ENCODE data around the gene PKN1.

PKN1 gene

DNA sequence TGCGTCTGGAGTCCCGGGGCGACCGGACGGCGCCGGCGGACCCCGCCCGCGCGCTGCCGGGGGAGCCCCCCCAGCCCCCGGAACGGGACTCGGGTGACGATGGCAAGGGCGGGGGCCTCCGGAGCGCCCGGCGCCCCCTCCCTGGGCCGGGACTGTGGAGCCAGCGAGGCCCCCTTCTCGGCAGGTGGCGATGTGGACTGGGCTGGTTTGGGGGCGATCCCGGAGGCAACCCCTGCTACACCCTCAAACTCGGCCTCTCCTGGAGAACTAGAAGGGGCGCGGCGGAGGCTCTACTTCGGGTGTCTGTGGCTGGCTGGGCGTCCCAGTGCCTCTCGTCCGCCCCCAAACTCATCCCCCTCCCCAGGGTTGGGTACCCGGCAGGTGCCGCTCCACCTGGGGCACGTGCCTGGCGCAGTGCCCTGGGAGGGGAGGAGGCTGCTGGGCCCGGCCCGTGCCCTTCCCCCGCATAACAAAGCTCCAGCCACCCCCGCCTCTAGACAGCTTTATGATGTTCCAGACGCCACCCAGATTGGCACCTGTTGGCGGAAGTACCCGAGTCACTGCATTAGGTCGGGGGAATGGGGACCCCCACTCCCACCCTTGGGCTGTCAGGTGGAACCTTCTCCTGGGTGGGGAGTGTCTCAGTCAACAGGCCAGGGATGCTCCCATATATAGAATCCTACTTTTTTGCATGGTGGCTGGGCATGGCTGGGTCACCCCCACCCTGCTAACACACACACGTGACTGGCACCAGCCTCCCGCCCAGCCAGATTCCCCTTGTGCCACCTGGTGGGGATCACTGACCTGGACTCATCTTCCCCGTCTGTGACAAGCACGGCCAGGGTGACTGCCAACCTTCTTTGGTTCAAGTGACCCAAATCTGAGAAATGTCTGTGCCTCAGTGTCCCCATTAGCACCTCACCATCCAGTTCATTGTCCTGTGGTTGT is 722 bp downstream of the PKN1 start:
- Histone ChIP-seq H3K79me1 (ENCODE audit: low read length) (no peaks in the 10 kb centered on the region), H3K4me2 (ENCODE audit: low read length) (peak overlapping the region; percentile 57), H3K23ac (ENCODE audit: low read length) (peak overlapping the region; percentile 94), H4K5ac (ENCODE audit: low read length) (no peak overlapping the region), H2BK15ac (replicated peaks; ENCODE audit: low read depth) (no peak overlapping the region), H3K4me1 (ENCODE audit: control insufficient read depth, low read depth, low read length) (no peaks in the 10 kb centered on the region), H4K8ac (ENCODE audit: low read depth, low read length) (no peak overlapping the region), H2BK120ac (ENCODE audit: low read depth, low read length) (no peak overlapping the region), H2BK5ac (ENCODE audit: low read length) (no peak overlapping the region), H3K79me2 (ENCODE audit: control insufficient read depth, insufficient read depth, low read length) (no peaks in the 10 kb centered on the region), H3K4me3 (ENCODE audit: low read length) (peak overlapping the region; percentile 28), H3K56ac (ENCODE audit: low read length) (peak overlapping the region; percentile 81), H3K36me3 (ENCODE audit: control insufficient read depth, insufficient read depth, low read length) (no peaks in the 10 kb centered on the region), H3K4ac (ENCODE audit: low read depth, low read length) (peak overlapping the region; percentile 73), H3K27me3 (ENCODE audit: insufficient read depth, low read length, poor library complexity) (no peaks in the 10 kb centered on the region), H3K27ac (ENCODE audit: low read depth, low read length) (no peak overlapping the region), H3K9ac (ENCODE audit: low read length) (peak overlapping the region; percentile 68), H3K18ac (ENCODE audit: low read length) (peak overlapping the region; percentile 72), H2AK5ac (ENCODE audit: low read length) (no peak overlapping the region)
- no CpG with 5 or more reads among the region's 52 CpGs for WGBS (ENCODE audit: extremely low coverage, insufficient coverage, low lambda C conversion rate)
- no peak for DNase-seq

DNA sequence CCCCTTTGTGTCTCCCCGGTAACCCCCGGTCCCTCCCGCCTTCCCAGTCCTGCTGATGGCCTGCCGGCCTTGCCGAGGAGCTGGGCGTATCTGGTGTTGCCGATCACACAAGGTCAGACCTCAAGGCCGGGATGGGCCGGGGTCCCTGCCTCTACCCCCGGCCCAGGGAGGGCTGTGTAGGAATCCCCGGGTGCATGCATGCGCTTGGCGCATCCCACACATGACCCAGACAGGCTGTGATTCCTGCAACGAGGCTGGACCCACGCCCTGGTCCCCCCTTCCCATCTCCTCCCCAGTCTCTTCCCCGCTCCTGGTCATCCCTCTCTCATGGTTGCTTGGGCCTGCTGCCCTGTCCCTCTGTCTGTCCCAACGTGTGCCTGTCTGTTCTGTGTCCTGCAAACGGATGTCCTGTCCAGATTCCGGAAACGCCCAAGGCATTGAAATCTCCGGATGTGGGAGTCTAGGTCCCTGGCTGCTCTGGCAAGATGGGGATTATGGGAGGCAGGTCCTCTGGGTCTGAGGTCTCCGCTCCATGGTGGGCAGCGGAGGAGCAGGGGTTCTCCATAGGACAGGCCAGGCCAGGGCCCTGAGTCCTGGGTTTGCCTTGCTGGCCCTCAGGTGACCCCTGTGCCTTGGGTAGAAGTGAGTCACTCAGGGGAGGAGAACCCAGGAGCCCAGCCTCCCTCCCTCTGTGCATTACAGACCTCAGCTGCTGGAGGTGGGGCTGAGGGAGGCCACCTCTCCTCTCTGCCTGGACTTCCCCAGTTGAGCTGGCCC is 1.6 kb downstream of the PKN1 start:
- no peaks in the 10 kb centered on the region for H3K27me3 ChIP-seq (ENCODE audit: insufficient read depth, low read length, poor library complexity)
- H3K9ac ChIP-seq (ENCODE audit: low read length): no peak overlapping the region
- H3K56ac ChIP-seq (ENCODE audit: low read length): peak overlapping the region; percentile 42
- H4K8ac ChIP-seq (ENCODE audit: low read depth, low read length): no peak overlapping the region
- H2BK15ac ChIP-seq (replicated peaks; ENCODE audit: low read depth): no peak overlapping the region
- H2BK5ac ChIP-seq (ENCODE audit: low read length): no peak overlapping the region
- H3K36me3 ChIP-seq (ENCODE audit: control insufficient read depth, insufficient read depth, low read length): no peaks in the 10 kb centered on the region
- H3K27ac ChIP-seq (ENCODE audit: low read depth, low read length): no peak overlapping the region
- no peaks in the 10 kb centered on the region for H3K4me1 ChIP-seq (ENCODE audit: control insufficient read depth, low read depth, low read length)
- DNase-seq: no peak
- H3K4me3 ChIP-seq (ENCODE audit: low read length): no peak overlapping the region
- no peak overlapping the region for H2BK120ac ChIP-seq (ENCODE audit: low read depth, low read length)
- H2AK5ac ChIP-seq (ENCODE audit: low read length): no peak overlapping the region
- H3K4me2 ChIP-seq (ENCODE audit: low read length): no peak overlapping the region
- H3K18ac ChIP-seq (ENCODE audit: low read length): no peak overlapping the region
- no peak overlapping the region for H3K23ac ChIP-seq (ENCODE audit: low read length)
- no peaks in the 10 kb centered on the region for H3K79me1 ChIP-seq (ENCODE audit: low read length)
- H3K4ac ChIP-seq (ENCODE audit: low read depth, low read length): no peak overlapping the region
- H3K79me2 ChIP-seq (ENCODE audit: control insufficient read depth, insufficient read depth, low read length): no peaks in the 10 kb centered on the region
- H4K5ac ChIP-seq (ENCODE audit: low read length): no peak overlapping the region
- WGBS (ENCODE audit: extremely low coverage, insufficient coverage, low lambda C conversion rate): no CpG with 5 or more reads among the region's 23 CpGs

DNA sequence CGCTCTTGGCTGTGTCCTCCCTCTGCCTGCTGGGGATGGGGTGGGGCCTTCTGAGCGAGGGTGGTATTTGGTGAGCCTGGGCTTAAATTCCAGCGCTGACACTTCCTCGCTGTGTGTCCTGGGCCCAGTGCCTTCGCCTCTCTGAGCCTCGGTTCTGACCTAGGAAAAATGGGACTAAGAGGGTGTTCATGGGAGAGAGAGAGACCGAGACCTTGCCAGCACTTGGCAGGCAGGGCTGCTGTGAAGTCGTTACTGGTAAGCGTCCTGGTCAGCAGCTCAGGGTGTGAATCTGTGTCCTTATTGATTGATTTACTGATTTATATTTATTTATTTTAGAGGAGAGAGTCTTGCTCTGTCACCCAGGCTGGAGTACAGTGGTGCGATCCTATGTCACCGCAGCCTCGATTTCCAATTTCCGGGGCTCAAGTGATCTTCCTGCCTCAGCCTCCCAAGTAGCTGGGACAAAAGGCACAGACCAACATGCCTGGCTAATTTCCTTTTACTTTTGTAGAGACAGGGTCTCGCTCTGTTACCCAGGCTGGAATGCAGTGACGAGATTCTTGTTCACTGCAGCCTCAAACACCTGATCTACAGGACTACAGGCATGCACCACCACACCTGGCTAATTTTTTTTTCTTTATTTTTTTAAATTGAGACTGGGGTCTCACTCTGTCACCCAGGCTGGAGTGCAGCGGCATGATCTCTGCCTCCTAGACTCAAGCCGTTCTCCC is 2.4 kb downstream of the PKN1 start:
- Histone ChIP-seq H3K79me1 (ENCODE audit: low read length) (no peaks in the 10 kb centered on the region), H3K4me3 (ENCODE audit: low read length) (no peak overlapping the region), H4K5ac (ENCODE audit: low read length) (no peak overlapping the region), H3K27ac (ENCODE audit: low read depth, low read length) (no peak overlapping the region), H3K56ac (ENCODE audit: low read length) (no peak overlapping the region), H3K4ac (ENCODE audit: low read depth, low read length) (no peak overlapping the region), H3K79me2 (ENCODE audit: control insufficient read depth, insufficient read depth, low read length) (no peaks in the 10 kb centered on the region), H2BK5ac (ENCODE audit: low read length) (no peak overlapping the region), H3K4me1 (ENCODE audit: control insufficient read depth, low read depth, low read length) (no peaks in the 10 kb centered on the region), H3K23ac (ENCODE audit: low read length) (no peak overlapping the region), H3K18ac (ENCODE audit: low read length) (no peak overlapping the region), H3K27me3 (ENCODE audit: insufficient read depth, low read length, poor library complexity) (no peaks in the 10 kb centered on the region), H2BK120ac (ENCODE audit: low read depth, low read length) (no peak overlapping the region), H2BK15ac (replicated peaks; ENCODE audit: low read depth) (no peak overlapping the region), H4K8ac (ENCODE audit: low read depth, low read length) (no peak overlapping the region), H3K4me2 (ENCODE audit: low read length) (no peak overlapping the region), H2AK5ac (ENCODE audit: low read length) (no peak overlapping the region), H3K36me3 (ENCODE audit: control insufficient read depth, insufficient read depth, low read length) (no peaks in the 10 kb centered on the region), H3K9ac (ENCODE audit: low read length) (no peak overlapping the region)
- no CpG with 5 or more reads among the region's 17 CpGs for WGBS (ENCODE audit: extremely low coverage, insufficient coverage, low lambda C conversion rate)
- DNase-seq: no peak

DNA sequence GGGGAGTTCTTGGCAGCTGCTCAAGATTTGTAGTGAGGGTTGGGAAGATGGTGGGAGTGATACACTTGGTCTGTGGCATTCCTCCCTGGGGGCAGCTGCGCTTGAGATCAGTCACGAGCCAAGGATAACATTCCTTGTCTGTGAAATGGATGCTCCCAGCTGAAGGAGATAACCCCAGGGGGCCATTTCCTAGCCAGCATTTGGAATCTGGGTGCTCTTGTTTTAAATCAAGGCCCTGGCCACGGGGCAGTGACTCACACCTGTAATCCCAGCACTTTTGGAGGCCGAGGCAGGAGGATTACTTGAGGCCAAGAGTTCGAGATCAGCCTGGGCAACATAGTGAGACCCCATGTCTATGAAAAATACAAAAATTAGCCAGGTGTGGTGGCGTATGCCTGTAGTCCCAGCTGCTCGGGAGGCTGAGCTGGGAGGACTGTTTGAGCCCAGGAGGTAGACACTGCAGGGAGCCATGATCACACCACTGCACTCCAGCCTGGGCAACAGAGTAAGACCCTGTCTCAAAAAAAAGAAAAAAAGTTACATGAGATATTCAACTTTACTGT is 4.6 kb downstream of the PKN1 start:
- no peaks in the 10 kb centered on the region for H3K79me2 ChIP-seq (ENCODE audit: control insufficient read depth, insufficient read depth, low read length)
- H3K27me3 ChIP-seq (ENCODE audit: insufficient read depth, low read length, poor library complexity): no peaks in the 10 kb centered on the region
- no peaks in the 10 kb centered on the region for H3K36me3 ChIP-seq (ENCODE audit: control insufficient read depth, insufficient read depth, low read length)
- no peak overlapping the region for H3K27ac ChIP-seq (ENCODE audit: low read depth, low read length)
- no CpG with 5 or more reads among the region's 7 CpGs for WGBS (ENCODE audit: extremely low coverage, insufficient coverage, low lambda C conversion rate)
- no peak overlapping the region for H3K4me3 ChIP-seq (ENCODE audit: low read length)
- H2BK5ac ChIP-seq (ENCODE audit: low read length): no peak overlapping the region
- H3K23ac ChIP-seq (ENCODE audit: low read length): no peak overlapping the region
- no peak overlapping the region for H3K56ac ChIP-seq (ENCODE audit: low read length)
- H3K4me2 ChIP-seq (ENCODE audit: low read length): no peak overlapping the region
- no peak overlapping the region for H4K5ac ChIP-seq (ENCODE audit: low read length)
- H3K4ac ChIP-seq (ENCODE audit: low read depth, low read length): no peak overlapping the region
- H2AK5ac ChIP-seq (ENCODE audit: low read length): no peak overlapping the region
- H3K18ac ChIP-seq (ENCODE audit: low read length): no peak overlapping the region
- no peak overlapping the region for H2BK120ac ChIP-seq (ENCODE audit: low read depth, low read length)
- no peak overlapping the region for H3K9ac ChIP-seq (ENCODE audit: low read length)
- peak; percentile 34 for DNase-seq
- no peak overlapping the region for H2BK15ac ChIP-seq (replicated peaks; ENCODE audit: low read depth)
- no peaks in the 10 kb centered on the region for H3K4me1 ChIP-seq (ENCODE audit: control insufficient read depth, low read depth, low read length)
- no peaks in the 10 kb centered on the region for H3K79me1 ChIP-seq (ENCODE audit: low read length)
- H4K8ac ChIP-seq (ENCODE audit: low read depth, low read length): no peak overlapping the region

DNA sequence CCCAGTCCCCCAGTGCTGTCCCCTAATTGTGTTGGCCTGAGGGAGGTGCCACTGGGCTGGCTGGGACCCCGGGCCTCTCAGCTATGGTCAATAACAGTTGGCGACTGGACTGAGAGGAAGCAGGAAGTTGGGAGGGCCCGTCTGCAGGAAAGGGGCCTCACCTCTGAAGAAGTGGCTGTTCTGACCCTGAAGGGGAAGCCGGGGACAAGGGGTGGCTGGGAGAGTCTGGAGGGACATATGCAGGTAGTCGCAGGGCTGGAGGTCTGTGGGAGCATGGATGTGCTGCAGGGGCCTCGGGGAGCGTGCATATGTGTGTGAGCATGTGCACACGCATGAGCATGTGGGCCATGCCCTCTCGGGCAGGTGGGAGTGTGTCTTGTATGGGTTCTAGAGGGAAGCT is 5.9 kb downstream of the PKN1 start:
- Histone ChIP-seq H2AK5ac (ENCODE audit: low read length) (no peak overlapping the region), H3K27ac (ENCODE audit: low read depth, low read length) (no peak overlapping the region), H3K4me1 (ENCODE audit: control insufficient read depth, low read depth, low read length) (no peaks in the 10 kb centered on the region), H2BK15ac (replicated peaks; ENCODE audit: low read depth) (no peak overlapping the region), H2BK120ac (ENCODE audit: low read depth, low read length) (no peak overlapping the region), H4K5ac (ENCODE audit: low read length) (no peak overlapping the region), H3K4me2 (ENCODE audit: low read length) (no peak overlapping the region), H3K79me2 (ENCODE audit: control insufficient read depth, insufficient read depth, low read length) (no peaks in the 10 kb centered on the region), H3K36me3 (ENCODE audit: control insufficient read depth, insufficient read depth, low read length) (peaks cover 7% of the 10 kb centered on the region), H4K8ac (ENCODE audit: low read depth, low read length) (no peak overlapping the region), H3K56ac (ENCODE audit: low read length) (no peak overlapping the region), H3K23ac (ENCODE audit: low read length) (no peak overlapping the region), H3K9ac (ENCODE audit: low read length) (no peak overlapping the region), H3K79me1 (ENCODE audit: low read length) (no peaks in the 10 kb centered on the region), H3K4ac (ENCODE audit: low read depth, low read length) (no peak overlapping the region), H2BK5ac (ENCODE audit: low read length) (no peak overlapping the region), H3K27me3 (ENCODE audit: insufficient read depth, low read length, poor library complexity) (no peaks in the 10 kb centered on the region), H3K4me3 (ENCODE audit: low read length) (no peak overlapping the region), H3K18ac (ENCODE audit: low read length) (no peak overlapping the region)
- WGBS (ENCODE audit: extremely low coverage, insufficient coverage, low lambda C conversion rate): no CpG with 5 or more reads among the region's 9 CpGs
- DNase-seq: no peak

All from mesendoderm (in vitro differentiated cells).